OCI-LY1 (cell line): ENCODE data around the gene ATXN1.

Experiments used
- EZH2 ChIP-seq: fragments of 200-600 bp; sonication (generic), shearing (Covaris generic); IDR thresholded peaks from 2 replicates; pipeline ENCODE4 v1.8.0; 2017; ENCODE audit warnings: borderline replicate concordance, mixed run types, mild to moderate bottlenecking, antibody characterized with exemption, low read length, moderate library complexity, mixed read lengths
- TF ChIP-seq, protein P1 (sequence below): fragments of 200-600 bp; sonication (generic), shearing (Covaris generic); IDR thresholded peaks from 2 replicates; pipeline ENCODE4 v1.5.1; 2017; ENCODE audit warnings: mild to moderate bottlenecking, antibody characterized with exemption, low read length, moderate library complexity, mixed read lengths

DNA sequence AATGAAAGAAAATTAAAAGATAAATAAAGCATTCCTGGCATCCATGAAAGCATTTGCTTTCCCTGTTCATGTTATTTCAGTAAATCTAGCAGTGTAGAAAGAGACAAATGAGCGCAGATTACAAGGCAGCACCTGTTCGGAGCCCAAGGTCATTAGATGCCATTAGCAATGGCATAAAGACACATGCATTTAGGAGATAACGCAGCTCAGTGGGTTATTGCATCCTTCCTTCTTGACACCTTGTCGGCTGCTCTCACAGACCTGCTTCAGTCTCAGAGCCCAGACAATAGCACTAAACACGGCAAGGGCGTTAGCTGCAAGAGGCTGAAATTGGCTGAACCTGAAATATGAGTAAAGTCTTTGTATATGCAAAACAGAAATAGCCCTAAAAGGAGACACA, 140.3 kb downstream of the ATXN1 start:
- TF ChIP-seq, protein P1, sequence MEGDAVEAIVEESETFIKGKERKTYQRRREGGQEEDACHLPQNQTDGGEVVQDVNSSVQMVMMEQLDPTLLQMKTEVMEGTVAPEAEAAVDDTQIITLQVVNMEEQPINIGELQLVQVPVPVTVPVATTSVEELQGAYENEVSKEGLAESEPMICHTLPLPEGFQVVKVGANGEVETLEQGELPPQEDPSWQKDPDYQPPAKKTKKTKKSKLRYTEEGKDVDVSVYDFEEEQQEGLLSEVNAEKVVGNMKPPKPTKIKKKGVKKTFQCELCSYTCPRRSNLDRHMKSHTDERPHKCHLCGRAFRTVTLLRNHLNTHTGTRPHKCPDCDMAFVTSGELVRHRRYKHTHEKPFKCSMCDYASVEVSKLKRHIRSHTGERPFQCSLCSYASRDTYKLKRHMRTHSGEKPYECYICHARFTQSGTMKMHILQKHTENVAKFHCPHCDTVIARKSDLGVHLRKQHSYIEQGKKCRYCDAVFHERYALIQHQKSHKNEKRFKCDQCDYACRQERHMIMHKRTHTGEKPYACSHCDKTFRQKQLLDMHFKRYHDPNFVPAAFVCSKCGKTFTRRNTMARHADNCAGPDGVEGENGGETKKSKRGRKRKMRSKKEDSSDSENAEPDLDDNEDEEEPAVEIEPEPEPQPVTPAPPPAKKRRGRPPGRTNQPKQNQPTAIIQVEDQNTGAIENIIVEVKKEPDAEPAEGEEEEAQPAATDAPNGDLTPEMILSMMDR, result no peak
- no peak for TF ChIP-seq EZH2
